Gastrocnemius medialis (tissue), 4 donors: ENCODE measurements around the gene SCAF1. TPM values are rescaled to one million over a fixed set of nuclear protein-coding genes. Genes with fewer than 3 reads are reported as not detected.

Experiments used
- ATAC-seq, 2 donors: fragments of 150-250 bp; one replicate each; pipeline ENCODE4 v1.9.1; 2016
- DNase-seq, 2 donors: peaks; one replicate each; pipeline ENCODE4 v3.0.0-alpha.2; 2019
- H3K27ac ChIP-seq, 4 donors: fragments of 200-600 bp; sonication (generic); 1 replicate in 1 of 4; 2 replicates in 3 of 4; pipeline ENCODE4 v1.5.1; 2016 to 2018; ENCODE audit warnings: mild to moderate bottlenecking in 2 of 4, moderate library complexity in 1 of 4
- H3K27me3 ChIP-seq, 3 donors: fragments of 200-600 bp; sonication (generic) in 2 of 3; 1 replicate in 1 of 3; 2 replicates in 2 of 3; pipeline versions ENCODE4 v1.5.1 to v1.6.0; 2016 to 2019; ENCODE audit warnings: mild to moderate bottlenecking in 1 of 3, moderate library complexity in 1 of 3
- H3K36me3 ChIP-seq, 2 donors: fragments of 200-600 bp; sonication (generic) in 1 of 2; one replicate each; pipeline ENCODE4 v1.5.1; 2017 to 2018
- H3K4me1 ChIP-seq, 2 donors: fragments of 200-600 bp; sonication (generic) in 1 of 2; one replicate each; pipeline ENCODE4 v1.5.1; 2016 to 2017; ENCODE audit warnings: mild to moderate bottlenecking in 2 of 2
- H3K4me3 ChIP-seq, 4 donors: fragments of 200-600 bp; sonication (generic) in 3 of 4; 1 replicate in 1 of 4; 2 replicates in 3 of 4; pipeline ENCODE4 v1.5.1; 2016 to 2019; ENCODE audit warnings: mild to moderate bottlenecking in 2 of 4
- H3K9me3 ChIP-seq, 3 donors: fragments of 200-600 bp; sonication (generic) in 2 of 3; 1 replicate in 1 of 3; 2 replicates in 2 of 3; pipeline ENCODE4 v1.5.1; 2016 to 2019
- CTCF ChIP-seq, 5 experiments: fragments of 450-650 bp in 3 of 5; fragments of 200-600 bp in 2 of 5; sonication (generic) in 2 of 5; IDR thresholded peaks in 4 of 5; conservative IDR thresholded peaks in 1 of 5; 1 replicate in 4 of 5; 2 replicates in 1 of 5; pipeline ENCODE4 v1.5.1; 2016 to 2019; ENCODE audit warnings: antibody characterized with exemption in 5 of 5, mild to moderate bottlenecking in 3 of 5, moderate library complexity in 3 of 5
- POLR2A ChIP-seq, 2 donors: fragments of 450-650 bp; IDR thresholded peaks; one replicate each; pipeline ENCODE4 v1.6.1; 2017; ENCODE audit warnings: antibody characterized with exemption in 2 of 2, mild to moderate bottlenecking in 2 of 2, moderate library complexity in 2 of 2
- in situ Hi-C, 4 donors: fragments of 200-750 bp; cut with MboI; loops; one replicate each; pipeline versions ENCODE4 v1.15.0 to v1.8.0; 2017; ENCODE audit warnings: low sequenced_read_pairs in 4 of 4
- intact Hi-C: fragments of 100-400 bp; cut with DNase I; formaldehyde crosslinking; loops from one replicate; pipeline ENCODE4 v1.15.1; 2023; ENCODE audit warnings: low total_unique reads
- total RNA-seq, 4 donors: library from RNA; depleted of rRNA; stranded (reverse); fragments of >200 nt; gene quantifications; one replicate each; pipeline versions ENCODE4 v1.1.0 to v1.2.3, GENCODE V29; 2016

The SCAF1 gene
- total RNA-seq, 4 donors from 2014 or later, result 13.7 to 36.1 (median 32.9) TPM

GRCh38 chr19:49663224-49663623 lies 21.2 kb downstream of the SCAF1 start:
- intact Hi-C loops (no loop called here), in situ Hi-C loops (loop anchor here in 1 of 4 donors (10.0 kb wide), 1 partner anchor 88 kb away; no protein-coding TSS in a partner anchor)
- Histone ChIP-seq H3K27ac (no peak overlapping the region), H3K36me3 (peaks cover 0 to 41% of the 10 kb centered on the region in 2 donors), H3K4me1 (peaks cover 16 to 23% of the 10 kb centered on the region in 2 donors), H3K9me3 (no peaks in the 10 kb centered on the region), H3K4me3 (no peak overlapping the region), H3K27me3 (no peaks in the 10 kb centered on the region)
- DNase-seq (no peak), ATAC-seq (no peak)
- TF ChIP-seq CTCF (IDR thresholded peaks at IDR 0.05 in 4 of 5, conservative IDR thresholded peaks at IDR 0.05 in 1 of 5), result no peak
- TF ChIP-seq POLR2A (IDR thresholded peaks at IDR 0.05), result no peak

GRCh38 chr19:49664171-49665035 lies 22.4 kb downstream of the SCAF1 start:
- in situ Hi-C loops, result loop anchor here in 1 of 4 donors (10.0 kb wide), 1 partner anchor 90 kb away; no protein-coding TSS in a partner anchor
- Histone ChIP-seq H3K9me3 (no peaks in the 10 kb centered on the region), H3K27me3 (no peaks in the 10 kb centered on the region), H3K27ac (peak overlapping the region; percentile 81 to 88 (median 87)), H3K4me3 (peak overlapping the region; percentile 70 to 81 (median 72)), H3K4me1 (peaks cover 16 to 23% of the 10 kb centered on the region in 2 donors), H3K36me3 (peaks cover 0 to 29% of the 10 kb centered on the region in 2 donors)
- peak; percentile 75 to 83 for DNase-seq
- intact Hi-C loops, result loop anchor here (1.0 kb wide), 1 partner anchor 22 kb away; the partner anchor contains the start of gene SCAF1
- peak; percentile 44 to 52 for TF ChIP-seq POLR2A (IDR thresholded peaks at IDR 0.05)
- peak in 4 of 5 experiments; percentile 15 to 58 (median 36) for TF ChIP-seq CTCF (IDR thresholded peaks at IDR 0.05 in 4 of 5, conservative IDR thresholded peaks at IDR 0.05 in 1 of 5)
- peak; percentile 61 to 66 for ATAC-seq

GRCh38 chr19:49665036-49665350 lies 23.0 kb downstream of the SCAF1 start:
- Histone ChIP-seq H3K36me3 (peaks cover 0 to 24% of the 10 kb centered on the region in 2 donors), H3K9me3 (no peaks in the 10 kb centered on the region), H3K27me3 (no peaks in the 10 kb centered on the region), H3K4me1 (peaks cover 16 to 23% of the 10 kb centered on the region in 2 donors), H3K27ac (peak overlapping the region; percentile 81 to 88 (median 87)), H3K4me3 (peak overlapping the region; percentile 70 to 81 (median 72))
- intact Hi-C loops (no loop called here), in situ Hi-C loops (loop anchor here in 1 of 4 donors (10.0 kb wide), 1 partner anchor 90 kb away; no protein-coding TSS in a partner anchor)
- no peak for TF ChIP-seq POLR2A (IDR thresholded peaks at IDR 0.05)
- no peak for TF ChIP-seq CTCF (IDR thresholded peaks at IDR 0.05 in 4 of 5, conservative IDR thresholded peaks at IDR 0.05 in 1 of 5)
- no peak for ATAC-seq
- DNase-seq, result no peak

GRCh38 chr19:49665351-49666119 lies 23.5 kb downstream of the SCAF1 start, which contains the start of the genes BCL2L12 and IRF3:
Gene BCL2L12, plus strand, starts transcription at chr19:49665933. Its CDS starts 760 bp downstream, at chr19:49666693.
Gene IRF3, minus strand, starts transcription at chr19:49665857. Its CDS starts 1,019 bp downstream, at chr19:49664838.
- H3K4me1 ChIP-seq, result peaks cover 16 to 23% of the 10 kb centered on the region in 2 donors
- DNase-seq, result peak; percentile 94 to 96
- intact Hi-C loops (no loop called here), in situ Hi-C loops (loop anchor here in 1 of 4 donors (10.0 kb wide), 1 partner anchor 91 kb away; no protein-coding TSS in a partner anchor)
- no peaks in the 10 kb centered on the region for H3K27me3 ChIP-seq
- H3K27ac ChIP-seq, result peak within 1 kb of the TSS; percentile 81 to 88 (median 87)
- peak within 1 kb of the TSS; percentile 70 to 81 (median 72) for H3K4me3 ChIP-seq
- H3K9me3 ChIP-seq, result no peaks in the 10 kb centered on the region
- H3K36me3 ChIP-seq, result peaks cover 0 to 19% of the 10 kb centered on the region in 2 donors
- peak; percentile 95 to 96 for ATAC-seq
- TF ChIP-seq CTCF (IDR thresholded peaks at IDR 0.05 in 4 of 5, conservative IDR thresholded peaks at IDR 0.05 in 1 of 5) (no peak), POLR2A (IDR thresholded peaks at IDR 0.05) (peak; percentile 72 to 77)
